GM12878 (cell line): Measurements from ENCODE around the gene SMG6. TPM values are rescaled to one million over a fixed set of nuclear protein-coding genes. Genes with fewer than 3 reads are reported as not detected.

Experiments used
- BCL11A ChIP-seq: IDR thresholded peaks from 2 replicates; pipeline ENCODE4 v1.6.1; 2011; ENCODE audit warnings: low read depth, low read length
- BCLAF1 ChIP-seq: fragments of 450-650 bp; IDR thresholded peaks from 2 replicates; pipeline ENCODE4 v1.6.1; 2017; ENCODE audit warnings: antibody characterized with exemption, mild to moderate bottlenecking, moderate library complexity
- CBX5 ChIP-seq: sonication (generic); IDR thresholded peaks from 2 replicates; pipeline ENCODE4 v1.6.1; 2016; ENCODE audit warnings: low read depth, moderate library complexity, mild to moderate bottlenecking, inconsistent platforms
- CEBPZ ChIP-seq: fragments of 150-350 bp; IDR thresholded peaks from 2 replicates; pipeline ENCODE4 v1.6.1; 2016; ENCODE audit warnings: low read depth, low read length
- CREM ChIP-seq: IDR thresholded peaks from 2 replicates; pipeline ENCODE4 v1.6.1; 2014; ENCODE audit warnings: antibody characterized with exemption, low read depth
- EED ChIP-seq: sonication (generic); IDR thresholded peaks from 2 replicates; pipeline ENCODE4 v1.6.1; 2016; ENCODE audit warnings: antibody characterized with exemption, low read depth
- ETV6 ChIP-seq, 2 experiments: fragments of 450-650 bp in 1 of 2; IDR thresholded peaks in 1 of 2; conservative IDR thresholded peaks in 1 of 2; 2 replicates each; pipeline ENCODE4 v1.6.1; 2014; ENCODE audit warnings: antibody characterized with exemption in 1 of 2, borderline replicate concordance in 1 of 2, low read depth in 1 of 2, mild to moderate bottlenecking in 1 of 2, moderate library complexity in 1 of 2
- FOS ChIP-seq: IDR thresholded peaks from 3 replicates; pipeline ENCODE4 v1.6.1; 2011; ENCODE audit warnings: borderline replicate concordance; ENCODE audit not compliant: insufficient read length; ENCODE audit errors: extremely low read depth
- FOXK2 ChIP-seq: fragments of 450-650 bp; IDR thresholded peaks from 2 replicates; pipeline ENCODE4 v1.6.1; 2017; ENCODE audit warnings: mild to moderate bottlenecking, moderate library complexity
- GABPA ChIP-seq: IDR thresholded peaks from 2 replicates; pipeline ENCODE4 v1.6.1; 2014; ENCODE audit warnings: antibody characterized with exemption, low read depth, mild to moderate bottlenecking, inconsistent platforms
- GATAD2B ChIP-seq: fragments of 450-650 bp; conservative IDR thresholded peaks from 2 replicates; pipeline ENCODE4 v1.6.1; 2017; ENCODE audit warnings: low read depth, mild to moderate bottlenecking, moderate library complexity
- HCFC1 ChIP-seq: fragments of 150-350 bp; IDR thresholded peaks from 2 replicates; pipeline ENCODE4 v1.6.1; 2014; ENCODE audit warnings: low read length
- HDAC2 ChIP-seq: fragments of 200-600 bp; sonication (generic); IDR thresholded peaks from 2 replicates; pipeline ENCODE4 v1.6.1; 2017
- IKZF1 ChIP-seq: fragments of 450-650 bp; conservative IDR thresholded peaks from 2 replicates; pipeline ENCODE4 v1.6.1; 2017; ENCODE audit warnings: antibody characterized with exemption, mild to moderate bottlenecking
- MYC ChIP-seq: IDR thresholded peaks from 2 replicates; pipeline ENCODE4 v1.6.1; 2011; ENCODE audit warnings: mild to moderate bottlenecking, low read length, moderate library complexity, inconsistent platforms; ENCODE audit not compliant: insufficient read depth, insufficient replicate concordance, insufficient read length, severe bottlenecking
- NBN ChIP-seq: fragments of 450-650 bp; IDR thresholded peaks from 2 replicates; pipeline ENCODE4 v1.6.1; 2016
- NFIC ChIP-seq: IDR thresholded peaks from 2 replicates; pipeline ENCODE4 v1.6.1; 2012; ENCODE audit warnings: low read depth, mild to moderate bottlenecking, inconsistent platforms, low read length, moderate library complexity
- NR2C2 ChIP-seq: IDR thresholded peaks from 2 replicates; pipeline ENCODE4 v1.6.1; 2011; ENCODE audit warnings: borderline replicate concordance, low read depth; ENCODE audit not compliant: control insufficient read depth, insufficient read length
- NRF1 ChIP-seq: conservative IDR thresholded peaks from 2 replicates; pipeline ENCODE4 v1.6.1; 2011; ENCODE audit warnings: mild to moderate bottlenecking, low read depth, low read length, improper control_type of control experiment
- POLR2A ChIP-seq: IDR thresholded peaks from 2 replicates; pipeline ENCODE4 v1.6.1; 2011; ENCODE audit warnings: low read depth, mild to moderate bottlenecking, low read length
- RB1 ChIP-seq: fragments of 450-650 bp; formaldehyde crosslinking; IDR thresholded peaks from 2 replicates; pipeline ENCODE4 v1.6.1; 2017; ENCODE audit warnings: mild to moderate bottlenecking, borderline replicate concordance
- SMC3 ChIP-seq: IDR thresholded peaks from 2 replicates; pipeline ENCODE4 v1.6.1; 2011; ENCODE audit warnings: low read length, improper control_type of control experiment, borderline replicate concordance
- TBL1XR1 ChIP-seq: IDR thresholded peaks from 2 replicates; pipeline ENCODE4 v1.6.1; 2012; ENCODE audit warnings: low read depth, low read length, improper control_type of control experiment
- ZNF207 ChIP-seq: fragments of 450-650 bp; IDR thresholded peaks from 2 replicates; pipeline ENCODE4 v1.6.1; 2014; ENCODE audit warnings: antibody characterized with exemption, mild to moderate bottlenecking, borderline replicate concordance
- polyA plus RNA-seq, 11 experiments: library from polyadenylated mRNA; depleted of rRNA in 4 of 11; unstranded in 6 of 11; stranded (reverse) in 5 of 11; fragments of >200 nt; fragmentation: Nextera tagmentation in 4 of 11; fragmentation: Illumina TruSeq in 1 of 11; extraction: Ambion mirVana in 4 of 11; extraction: Trizol in 1 of 11; gene quantifications; 1 replicate in 1 of 11; 2 replicates in 10 of 11; pipeline versions ENCODE4 v1.2.1 to v1.2.3, GENCODE V29; 2011 to 2016; ENCODE audit warnings: inconsistent platforms in 2 of 11, missing spikeins in 2 of 11, low read depth in 1 of 11
- total RNA-seq, 4 experiments: library from RNA; depleted of rRNA in 3 of 4; stranded (reverse); fragments of >200 nt in 3 of 4; fragmentation: Illumina TruSeq in 1 of 4; extraction: Trizol in 1 of 4; gene quantifications; 2 replicates each; pipeline versions ENCODE4 v1.2.1 to v1.2.3, GENCODE V29; 2013 to 2021

SMG6 gene
- total and polyA plus RNA-seq, 10 of the 15 experiments (the other 5 are each of a cell fraction or from before 2014, with no cell fraction given): 0.58 to 28.7 (median 15.7) TPM

GRCh38 chr17:2303204-2304188 lies at the start of gene SMG6, which contains the start of gene SRR (continued):
- no peak for TF ChIP-seq ETV6 (conservative IDR thresholded peaks at IDR 0.05 in 1 of 2, IDR thresholded peaks at IDR 0.05 in 1 of 2; ENCODE audit: borderline replicate concordance in 1 of 2, low read depth in 1 of 2)
- no peak for TF ChIP-seq FOS
- TF ChIP-seq IKZF1: peak; percentile 63
- no peak for TF ChIP-seq ZNF207
- TF ChIP-seq HDAC2: no peak
- TF ChIP-seq HCFC1: no peak
- TF ChIP-seq GABPA: no peak
- no peak for TF ChIP-seq EED
- peak; percentile 46; the same call in 1 of the 2 replicates for TF ChIP-seq NRF1
- 0 out of 2 replicates have a peak, but pooled peaks have one; percentile 41 for TF ChIP-seq CBX5
- TF ChIP-seq BCL11A: no peak
- TF ChIP-seq SMC3: no peak
- no peak for TF ChIP-seq NFIC
- no peak for TF ChIP-seq CREM
- TF ChIP-seq CEBPZ: no peak
- no peak for TF ChIP-seq BCLAF1
- TF ChIP-seq FOXK2: no peak
- TF ChIP-seq MYC: no peak
- TF ChIP-seq NR2C2: no peak
- TF ChIP-seq TBL1XR1: no peak
- TF ChIP-seq NBN: peak; percentile 29; the same call in 1 of the 2 replicates
- TF ChIP-seq RB1: no peak; the same call in 1 of the 2 replicates
- TF ChIP-seq POLR2A: peak; percentile 98
- TF ChIP-seq GATAD2B: peak; percentile 42; the same call in 1 of the 2 replicates
